DMS114 treated with DMSO at 0.1 percent for 48 hours (cell line): ENCODE measurements around the gene WHAMM.
"Not testable (repeated sequence)": the region's sequence is repeated elsewhere in the genome, so short reads cannot be mapped to it uniquely, and the experiment has no call there.

Experiments used
- DNase-seq: peaks from one replicate; lab custom pipeline; 2025; ENCODE audit not compliant: unreplicated experiment; lab: John Stamatoyannopoulos, UW

Gene WHAMM

DNA sequence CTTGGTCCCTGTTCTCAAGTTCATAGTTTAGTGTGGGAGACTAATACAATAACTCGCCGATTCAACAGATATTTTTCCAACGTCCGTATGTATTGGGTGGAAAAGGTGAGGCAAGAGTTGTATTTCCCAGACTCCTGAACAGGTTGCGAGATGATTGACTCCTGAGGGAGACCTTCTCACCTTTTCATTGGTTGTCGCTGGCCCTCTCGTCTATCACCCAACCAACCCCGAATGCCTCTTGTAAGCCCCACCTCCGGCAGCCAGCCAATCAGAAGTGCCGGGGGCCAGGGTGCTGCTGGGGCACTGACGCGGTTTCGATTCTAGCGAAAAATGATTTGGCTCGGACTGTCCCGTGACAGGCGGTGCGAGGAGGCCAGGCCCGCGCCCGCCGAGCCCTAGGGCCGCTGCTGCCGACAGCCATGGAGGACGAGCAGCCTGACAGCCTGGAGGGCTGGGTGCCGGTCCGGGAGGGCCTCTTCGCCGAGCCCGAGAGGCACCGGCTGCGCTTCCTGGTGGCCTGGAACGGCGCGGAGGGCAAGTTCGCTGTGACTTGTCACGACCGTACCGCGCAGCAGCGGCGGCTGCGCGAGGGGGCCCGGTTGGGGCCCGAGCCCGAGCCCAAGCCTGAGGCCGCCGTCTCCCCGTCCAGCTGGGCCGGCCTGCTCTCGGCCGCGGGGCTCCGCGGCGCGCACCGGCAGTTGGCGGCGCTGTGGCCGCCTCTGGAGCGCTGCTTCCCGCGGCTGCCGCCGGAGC lies at the start of gene WHAMM:
TSS of gene WHAMM (plus strand) at position 321 of the 753 bp plus-strand sequence. CDS start at position 420, 99 bp downstream.
- DNase-seq = peak; percentile 98

GRCh38 chr15:82763361-82764116 lies 45.9 kb upstream of the WHAMM start:
- no peak for DNase-seq

GRCh38 chr15:82764117-82764490 lies 45.3 kb upstream of the WHAMM start:
- no peak for DNase-seq

DNA sequence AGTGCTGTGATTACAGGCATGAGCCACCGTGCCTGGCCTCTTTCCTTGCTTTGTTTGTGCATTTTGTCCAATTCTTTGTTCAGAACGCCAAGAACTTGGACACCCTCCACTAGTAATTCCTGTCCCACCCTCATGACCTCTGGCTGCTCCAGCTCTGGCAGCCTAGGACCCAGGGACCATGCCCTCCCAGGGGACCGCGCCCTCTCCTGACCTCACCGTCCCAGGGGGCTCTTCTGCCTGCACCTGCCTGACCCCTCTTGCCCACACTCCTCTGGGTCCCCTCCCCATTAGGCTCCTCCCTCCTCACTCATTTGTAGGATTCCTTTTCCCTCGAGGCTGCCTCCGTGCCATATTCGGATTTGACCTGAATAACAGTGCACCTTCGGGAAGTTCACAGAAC lies 44.7 kb upstream of the WHAMM start:
- DNase-seq = no peak

GRCh38 chr15:82766201-82766600 lies 43.2 kb upstream of the WHAMM start:
- not testable (repeated sequence) for DNase-seq

DNA sequence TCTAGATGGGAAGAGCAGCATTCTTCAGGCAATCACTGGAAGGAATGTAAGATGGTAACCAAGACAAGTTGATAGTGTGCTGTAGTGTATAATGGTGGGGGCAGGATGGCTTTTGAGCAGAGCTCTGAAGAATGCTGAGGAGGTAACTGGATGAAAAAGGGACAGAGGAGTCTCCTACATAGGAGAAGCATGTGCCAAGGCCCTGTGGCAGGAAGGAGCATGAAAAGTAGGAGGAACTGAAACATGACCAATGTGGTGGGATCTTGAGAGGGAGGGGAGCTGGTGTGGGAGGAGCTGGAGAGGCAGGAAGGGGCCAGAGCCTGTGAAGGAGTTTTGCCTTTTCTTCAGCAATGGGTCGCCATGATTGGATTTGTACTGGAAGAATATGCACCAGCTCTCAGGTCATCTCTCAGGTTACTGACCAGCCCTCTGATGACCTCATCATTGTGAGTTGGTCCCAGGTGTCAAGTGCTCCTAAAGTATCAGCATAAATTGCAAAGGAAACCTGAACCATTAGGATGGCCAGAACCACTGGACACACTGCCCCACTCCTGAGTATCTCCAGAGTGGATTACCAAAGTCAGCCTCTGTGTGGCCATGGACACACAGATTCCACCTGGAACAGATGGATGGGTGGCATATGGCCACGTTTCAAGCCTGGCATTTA lies 42.1 kb upstream of the WHAMM start:
- no peak for DNase-seq

GRCh38 chr15:82768414-82769054 lies 40.9 kb upstream of the WHAMM start:
- no peak for DNase-seq

DNA sequence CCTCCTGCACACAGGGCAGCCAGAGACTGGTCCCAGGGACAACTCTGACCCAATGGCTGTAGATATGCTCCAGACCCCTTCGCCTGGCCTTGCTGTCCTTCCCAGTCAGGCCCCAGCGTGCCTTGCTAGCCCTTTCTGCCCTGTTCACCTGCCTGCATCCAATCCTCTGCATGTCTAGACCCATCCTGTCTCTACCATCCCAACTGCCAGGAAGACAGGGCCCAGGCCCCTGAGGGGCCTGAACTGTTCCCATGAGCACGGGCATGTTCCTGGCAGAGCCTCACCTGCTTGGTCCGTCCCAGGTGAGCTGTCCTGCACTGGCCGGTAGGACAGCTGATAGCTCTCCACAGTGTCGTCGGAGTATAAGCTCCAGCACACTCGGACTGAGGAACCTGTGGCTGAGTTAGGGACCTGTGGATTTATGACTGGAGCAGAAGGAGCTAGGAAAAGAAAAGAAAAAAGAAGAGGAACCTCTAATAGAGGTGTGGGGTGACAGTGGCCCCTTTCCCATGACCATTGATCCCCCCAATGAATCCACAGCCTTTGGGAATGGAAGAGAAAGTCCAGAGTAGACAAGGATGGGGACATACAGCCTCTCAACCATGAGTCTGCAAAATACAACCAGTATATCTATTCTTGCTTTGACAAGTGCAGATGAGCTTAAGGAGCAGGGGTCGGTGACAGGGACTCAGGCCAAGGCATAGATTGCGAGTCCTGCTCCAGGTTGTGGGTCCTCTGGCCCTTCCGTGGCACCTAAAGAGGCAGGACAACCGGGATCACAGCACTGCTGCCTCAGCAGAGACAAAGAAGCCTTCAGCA lies 37.4 kb upstream of the WHAMM start:
- no peak for DNase-seq

DNA sequence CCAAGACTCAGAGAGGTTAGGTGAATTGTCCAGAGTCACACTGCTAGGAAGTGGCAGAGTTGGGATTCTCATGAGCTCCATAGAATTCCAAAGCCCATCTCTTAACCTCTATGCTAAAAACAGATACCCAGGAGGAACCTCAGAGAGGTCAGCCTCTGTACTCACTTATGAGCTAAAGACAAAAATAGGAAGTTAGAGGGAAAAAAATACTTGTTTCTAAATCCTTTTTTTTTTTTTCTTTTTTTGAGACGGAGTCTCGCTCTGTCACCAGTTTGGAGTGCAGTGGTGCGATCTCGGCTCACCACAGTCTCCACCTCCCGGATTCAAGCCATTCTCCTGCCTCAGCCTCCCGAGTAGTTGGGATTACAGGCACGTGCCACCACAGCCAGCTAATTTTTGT lies 34.9 kb upstream of the WHAMM start:
- no peak for DNase-seq

DNA sequence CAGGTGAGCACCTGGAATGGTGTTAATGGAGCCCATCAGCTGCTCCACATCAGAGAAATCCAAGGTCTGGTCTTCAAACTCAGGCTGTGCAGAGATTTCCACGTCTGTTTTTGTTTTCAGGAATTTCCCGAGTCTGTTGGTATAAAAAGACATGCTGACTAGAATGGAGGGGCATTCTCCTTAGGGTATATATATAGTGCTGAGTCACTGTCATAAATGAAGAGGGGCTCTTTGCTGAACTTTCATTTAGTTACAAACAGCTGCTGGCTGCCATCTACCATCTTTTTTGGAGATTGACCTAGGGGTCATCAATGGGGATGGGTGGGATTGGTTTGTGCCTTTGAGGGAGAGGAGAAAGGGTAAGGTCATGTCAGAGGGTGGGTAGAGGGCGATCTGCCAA lies 30.7 kb upstream of the WHAMM start:
- DNase-seq = no peak

GRCh38 chr15:82781349-82781748 lies 28.1 kb upstream of the WHAMM start:
- no peak for DNase-seq

DNA sequence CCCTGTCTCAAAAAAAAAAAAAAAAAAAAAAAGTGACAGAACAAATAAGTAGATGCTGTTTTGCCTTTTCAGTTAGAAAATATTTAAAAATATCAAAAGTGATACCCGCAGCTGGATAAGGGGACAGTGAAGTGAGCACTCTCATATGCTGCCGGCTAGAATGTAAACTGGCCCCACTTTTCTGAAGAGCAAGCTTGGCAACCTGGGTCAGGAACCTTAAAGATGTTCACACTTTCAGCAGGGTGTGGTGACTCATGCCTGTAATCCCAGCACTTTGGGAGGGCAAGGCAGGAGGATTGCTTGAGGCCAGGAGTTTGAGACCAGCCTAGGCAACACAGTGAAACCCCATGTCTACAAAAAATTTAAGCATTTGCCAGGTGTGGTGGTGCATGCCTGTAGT lies 20.9 kb upstream of the WHAMM start:
- no peak for DNase-seq

GRCh38 chr15:82789491-82789890 lies 19.9 kb upstream of the WHAMM start:
- no peak for DNase-seq

GRCh38 chr15:82790321-82790720 lies 19.1 kb upstream of the WHAMM start:
- no peak for DNase-seq

- DNase-seq = no peak
Measured at GRCh38 chr15:82792068-82792467, 17.4 kb upstream of the WHAMM start.

DNA sequence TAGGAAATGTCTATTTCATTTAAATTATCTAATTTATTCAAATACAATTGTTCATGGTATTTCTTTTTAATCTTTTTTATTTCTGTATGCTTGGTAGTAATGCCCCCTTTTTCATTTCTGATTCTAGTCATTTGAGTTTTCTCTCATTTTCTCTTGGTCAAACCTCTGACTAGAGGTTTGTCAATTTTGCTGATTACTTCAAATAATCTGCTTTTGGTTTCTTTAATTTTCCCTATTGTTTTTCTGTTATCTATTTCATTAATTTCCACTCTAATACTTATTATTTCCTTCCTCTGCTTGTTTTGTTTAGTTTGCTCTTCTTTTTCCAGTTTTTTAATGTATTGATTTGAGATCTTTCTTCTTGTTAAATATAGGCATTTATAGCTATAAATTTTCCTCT lies 15.7 kb upstream of the WHAMM start:
- DNase-seq = no peak

DNA sequence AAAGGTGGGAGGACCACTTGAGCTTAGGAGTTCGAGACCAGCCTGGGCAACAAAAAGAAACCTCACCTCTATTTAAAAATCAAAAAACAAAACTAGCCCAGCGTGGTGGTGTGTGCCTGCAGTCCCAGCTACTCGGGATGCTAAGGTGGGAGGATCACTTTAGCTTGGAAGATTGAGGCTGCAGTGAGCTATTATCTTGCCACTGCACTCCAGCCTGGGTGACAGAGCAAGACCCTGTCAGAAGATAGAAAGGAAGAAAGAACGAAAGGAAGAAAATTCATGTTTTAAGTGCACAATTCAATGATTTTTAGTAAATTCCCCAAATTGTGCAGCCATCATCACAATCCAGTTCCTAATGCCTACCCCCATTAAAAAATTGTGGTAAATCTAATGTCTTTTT lies 11.3 kb upstream of the WHAMM start:
- no peak for DNase-seq

DNA sequence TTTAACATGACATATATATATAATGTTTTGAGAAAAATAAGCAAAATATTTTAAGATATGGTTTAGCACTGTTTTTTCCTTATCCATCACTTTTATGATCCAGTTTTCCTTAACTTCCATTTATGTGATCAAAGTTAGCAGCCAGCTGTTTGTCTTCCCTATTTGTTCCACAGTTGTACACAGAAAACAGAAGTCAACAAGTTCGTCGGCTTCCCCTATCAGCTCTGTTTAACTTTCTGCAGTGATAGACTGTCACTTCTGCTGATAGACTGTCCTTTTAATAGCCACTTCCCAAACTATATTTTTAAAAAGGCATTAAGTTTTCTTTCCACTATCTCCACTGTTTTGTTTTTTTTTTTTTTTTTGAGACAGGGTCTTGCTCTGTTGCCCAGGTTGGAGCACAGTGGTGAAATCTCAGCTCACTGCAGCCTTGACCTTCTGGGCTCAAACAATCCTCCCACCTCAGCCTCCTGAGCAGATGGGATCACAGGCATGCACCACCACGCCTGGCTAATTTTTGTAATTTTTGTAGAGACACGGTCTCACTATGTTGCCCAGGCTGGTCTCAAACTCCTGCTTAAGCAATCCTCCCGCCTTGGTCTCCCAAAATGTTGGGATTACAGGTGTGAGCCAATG lies 10.8 kb upstream of the WHAMM start:
- no peak for DNase-seq

DNA sequence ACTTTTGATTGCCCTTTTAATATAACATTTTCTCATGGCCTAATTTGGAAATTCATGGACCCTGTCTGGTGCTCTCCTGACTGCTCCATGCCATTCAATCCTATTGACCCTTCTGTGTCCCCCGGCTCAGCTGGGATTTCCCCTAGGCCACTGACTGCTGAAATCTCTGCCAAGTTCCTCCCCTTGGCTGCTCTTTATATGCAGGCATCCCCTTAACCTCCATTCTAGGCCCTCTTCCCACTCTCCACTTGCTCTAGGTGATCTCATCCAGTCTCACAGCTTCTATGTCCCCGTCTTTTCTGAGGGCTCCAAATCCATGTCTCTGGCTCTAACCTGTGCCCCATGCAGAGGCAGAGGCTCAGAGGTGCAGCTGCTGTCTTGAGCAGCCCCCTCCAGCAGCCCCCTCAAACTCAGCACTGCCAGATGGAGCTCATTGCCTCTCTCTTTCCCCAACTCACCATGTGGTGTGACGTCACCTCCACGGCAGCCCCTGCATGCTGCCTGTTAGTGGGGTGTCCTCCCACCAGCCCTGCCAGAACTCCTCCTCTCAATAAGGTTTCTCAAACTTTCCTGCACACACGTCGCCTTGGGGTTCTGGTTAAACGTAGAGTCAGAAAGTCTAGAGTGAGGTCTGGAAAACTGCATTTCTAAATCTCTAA lies 10.1 kb upstream of the WHAMM start:
- no peak for DNase-seq

DNA sequence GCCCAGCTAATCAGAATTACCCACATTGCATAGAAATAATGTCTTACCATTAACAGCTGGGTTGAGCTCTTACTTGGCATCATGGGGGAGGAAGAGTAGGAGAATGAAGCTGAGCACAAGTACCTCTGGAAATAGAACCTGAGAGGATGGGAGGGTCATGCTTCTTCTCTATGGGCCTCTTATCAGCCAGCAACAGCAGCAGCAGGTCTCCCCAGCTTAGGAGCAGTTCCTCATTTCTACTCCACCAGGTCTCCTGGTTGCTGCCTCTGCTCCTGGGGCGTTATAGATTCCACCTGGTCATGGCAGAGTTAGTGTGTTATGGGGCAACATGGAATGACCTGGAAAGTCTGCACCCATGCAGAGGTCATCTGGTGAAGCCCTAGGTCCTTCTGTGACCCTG lies 6.9 kb upstream of the WHAMM start:
- DNase-seq = no peak
